Prostate gland (tissue), 2 donors: ENCODE measurements around the gene CTNNA1.
"Not testable (repeated sequence)": the region's sequence is repeated elsewhere in the genome, so short reads cannot be mapped to it uniquely, and the experiment has no call there.

Experiments used
- CTCF ChIP-seq, 4 experiments: fragments of 200-600 bp in 2 of 4; fragments of 450-650 bp in 2 of 4; sonication (generic) in 2 of 4; IDR thresholded peaks; 1 replicate in 3 of 4; 2 replicates in 1 of 4; pipeline ENCODE4 v1.5.1; 2016 to 2019; ENCODE audit warnings: antibody characterized with exemption in 4 of 4, mild to moderate bottlenecking in 2 of 4, moderate library complexity in 2 of 4
- POLR2A ChIP-seq: fragments of 450-650 bp; IDR thresholded peaks from one replicate; pipeline ENCODE4 v1.6.1; 2016; ENCODE audit warnings: antibody characterized with exemption, mild to moderate bottlenecking
- POLR2AphosphoS5 ChIP-seq: sonication (generic); formaldehyde crosslinking; IDR thresholded peaks from one replicate; pipeline ENCODE4 v1.6.1; 2017; ENCODE audit warnings: antibody characterized with exemption

DNA sequence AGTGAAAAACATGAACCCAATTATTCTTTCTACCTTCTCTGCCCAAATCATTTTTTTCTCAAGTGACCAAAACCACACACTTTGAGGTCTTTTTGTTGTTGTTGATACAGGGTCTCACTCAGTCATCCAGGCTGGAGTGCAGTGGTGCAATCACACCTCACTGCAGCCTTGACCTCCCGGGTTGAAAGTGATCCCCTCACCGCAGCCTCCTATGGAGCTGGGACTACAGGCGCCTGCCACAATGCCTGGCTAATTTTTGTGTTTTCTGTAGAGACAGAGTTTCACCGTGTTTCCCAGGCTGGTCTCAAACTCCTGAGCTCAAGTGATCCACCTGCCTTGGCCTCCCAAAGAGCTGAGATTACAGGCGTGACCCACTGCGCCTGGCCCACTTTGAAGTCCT is 8.4 kb downstream of the CTNNA1 start:
- not testable (repeated sequence) for TF ChIP-seq POLR2AphosphoS5; CTCF (IDR thresholded peaks at IDR 0.05); POLR2A
